Upper lobe of left lung (tissue), 6 donors: Measurements from ENCODE around the gene RAB27B. TPM values are rescaled to one million over a fixed set of nuclear protein-coding genes. Genes with fewer than 3 reads are reported as not detected.

Experiments
- ATAC-seq, 2 donors: fragments of 200-7000 bp; cut with Tn5 transposase; one replicate each; pipeline ENCODE4 v1.9.1; 2022; ENCODE audit warnings: mild to moderate bottlenecking in 2 of 2, moderate library complexity in 2 of 2; ENCODE audit not compliant: low FRiP score in 2 of 2
- DNase-seq, 2 donors: peaks; one replicate each; pipeline ENCODE4 v3.0.0-alpha.2; 2019 to 2020
- H3K27ac ChIP-seq, 4 donors: fragments of 200-600 bp; sonication (generic); one replicate each; pipeline ENCODE4 v1.5.1; 2016 to 2019
- H3K27me3 ChIP-seq, 4 donors: fragments of 200-600 bp; sonication (generic); one replicate each; pipeline ENCODE4 v1.5.1; 2017 to 2019
- H3K36me3 ChIP-seq, 4 donors: fragments of 200-600 bp; sonication (generic); one replicate each; pipeline ENCODE4 v1.5.1; 2016 to 2019
- H3K4me1 ChIP-seq, 4 donors: fragments of 200-600 bp; sonication (generic); one replicate each; pipeline ENCODE4 v1.5.1; 2018 to 2019
- H3K4me3 ChIP-seq, 4 donors: fragments of 200-600 bp; sonication (generic); one replicate each; pipeline ENCODE4 v1.5.1; 2017 to 2019; ENCODE audit warnings: mild to moderate bottlenecking in 2 of 4, moderate library complexity in 1 of 4
- H3K9me3 ChIP-seq, 4 donors: fragments of 200-600 bp; sonication (generic); one replicate each; pipeline ENCODE4 v1.5.1; 2018 to 2019
- CTCF ChIP-seq, 6 experiments: fragments of 450-650 bp in 4 of 6; fragments of 200-600 bp in 2 of 6; sonication (generic) in 2 of 6; IDR thresholded peaks; one replicate each; pipeline ENCODE4 v1.5.1; 2016 to 2019; ENCODE audit warnings: antibody characterized with exemption in 6 of 6
- EP300 ChIP-seq, 4 donors: sonication (generic); formaldehyde crosslinking; IDR thresholded peaks; one replicate each; pipeline ENCODE4 v1.5.1; 2017; ENCODE audit warnings: antibody characterized with exemption in 4 of 4, control low read depth in 2 of 4
- POLR2A ChIP-seq, 4 donors: fragments of 450-650 bp; IDR thresholded peaks; one replicate each; pipeline ENCODE4 v1.5.1; 2016 to 2017; ENCODE audit warnings: antibody characterized with exemption in 4 of 4, mild to moderate bottlenecking in 2 of 4
- POLR2AphosphoS5 ChIP-seq, 2 donors: sonication (generic); formaldehyde crosslinking; IDR thresholded peaks; one replicate each; pipeline ENCODE4 v1.5.1; 2017; ENCODE audit warnings: antibody characterized with exemption in 2 of 2
- WGBS, 2 donors: methylation state at CpG; one replicate each; pipeline ENCODE4 v1.1.5; 2017 to 2018; 5-methylcytosine and 5-hydroxymethylcytosine counted together
- total RNA-seq, 6 donors: library from RNA; depleted of rRNA in 4 of 6; stranded (reverse); fragments of >200 nt in 4 of 6; gene quantifications; one replicate each; pipeline versions ENCODE4 v1.1.0 to v1.2.1, GENCODE V29; 2016 to 2021
- donor health status: DM: no; HTN: no; CAD: no; lungs with moderate emphysema.
- donor health status: DM: no; HTN: yes; CAD: no; lungs with severe emphysema.

Gene RAB27B
- total RNA-seq, 6 donors from 2014 or later: 4.2 to 28.1 (median 17.1) TPM

- Histone ChIP-seq H3K4me3 (no peak overlapping the region), H3K27me3 (no peaks in the 10 kb centered on the region), H3K27ac (no peak overlapping the region), H3K36me3 (no peaks in the 10 kb centered on the region), H3K4me1 (peaks cover 0 to 9% (median 3%) of the 10 kb centered on the region in 4 donors), H3K9me3 (no peaks in the 10 kb centered on the region)
- 65 to 66% methylated on average over 2 of the region's 2 CpGs for WGBS, 2 donors
- TF ChIP-seq POLR2AphosphoS5 (IDR thresholded peaks at IDR 0.05) (no peak), CTCF (IDR thresholded peaks at IDR 0.05) (no peak), EP300 (IDR thresholded peaks at IDR 0.05) (no peak), POLR2A (IDR thresholded peaks at IDR 0.05) (no peak)
- no peak for ATAC-seq
- DNase-seq: no peak
Observed at GRCh38 chr18:54856105-54856646, 27.9 kb downstream of the RAB27B start.

GRCh38 chr18:54857499-54857898, 29.2 kb downstream of the RAB27B start:
- Histone ChIP-seq H3K4me3 (no peak overlapping the region), H3K36me3 (no peaks in the 10 kb centered on the region), H3K9me3 (no peaks in the 10 kb centered on the region), H3K27me3 (no peaks in the 10 kb centered on the region), H3K4me1 (peaks cover 0 to 3% (median under 1%) of the 10 kb centered on the region in 4 donors), H3K27ac (no peak overlapping the region)
- DNase-seq (no peak), ATAC-seq (no peak)
- TF ChIP-seq EP300 (IDR thresholded peaks at IDR 0.05) (no peak), POLR2A (IDR thresholded peaks at IDR 0.05) (no peak), POLR2AphosphoS5 (IDR thresholded peaks at IDR 0.05) (no peak), CTCF (IDR thresholded peaks at IDR 0.05) (no peak)
- WGBS, 2 donors: 88 to 97% methylated on average over 3 of the region's 3 CpGs

- no peak overlapping the region for H3K4me3 ChIP-seq
- WGBS, 2 donors: 71% methylated on average over 9 of the region's 9 CpGs
- ATAC-seq: no peak
- no peak for DNase-seq
- no peak overlapping the region for H3K27ac ChIP-seq
- H3K9me3 ChIP-seq: no peaks in the 10 kb centered on the region
- TF ChIP-seq POLR2A (IDR thresholded peaks at IDR 0.05) (no peak), EP300 (IDR thresholded peaks at IDR 0.05) (no peak), CTCF (IDR thresholded peaks at IDR 0.05) (no peak), POLR2AphosphoS5 (IDR thresholded peaks at IDR 0.05) (no peak)
- no peaks in the 10 kb centered on the region for H3K27me3 ChIP-seq
- no peaks in the 10 kb centered on the region for H3K4me1 ChIP-seq
- H3K36me3 ChIP-seq: no peaks in the 10 kb centered on the region
Observed at GRCh38 chr18:54859667-54860421, 31.6 kb downstream of the RAB27B start.

GRCh38 chr18:54860941-54861340, 32.7 kb downstream of the RAB27B start:
- ATAC-seq: no peak
- DNase-seq: no peak
- no peak overlapping the region for H3K4me3 ChIP-seq
- H3K27me3 ChIP-seq: no peaks in the 10 kb centered on the region
- 48 to 60% methylated on average over 1 of the region's 1 CpG for WGBS, 2 donors
- H3K36me3 ChIP-seq: no peaks in the 10 kb centered on the region
- H3K9me3 ChIP-seq: no peaks in the 10 kb centered on the region
- no peaks in the 10 kb centered on the region for H3K4me1 ChIP-seq
- TF ChIP-seq EP300 (IDR thresholded peaks at IDR 0.05) (no peak), POLR2AphosphoS5 (IDR thresholded peaks at IDR 0.05) (no peak), POLR2A (IDR thresholded peaks at IDR 0.05) (no peak), CTCF (IDR thresholded peaks at IDR 0.05) (no peak)
- no peak overlapping the region for H3K27ac ChIP-seq

GRCh38 chr18:54867131-54867530, 38.9 kb downstream of the RAB27B start:
- H3K4me3 ChIP-seq: no peak overlapping the region
- H3K4me1 ChIP-seq: no peaks in the 10 kb centered on the region
- no peak for DNase-seq
- TF ChIP-seq POLR2AphosphoS5 (IDR thresholded peaks at IDR 0.05) (no peak), CTCF (IDR thresholded peaks at IDR 0.05) (no peak), EP300 (IDR thresholded peaks at IDR 0.05) (no peak), POLR2A (IDR thresholded peaks at IDR 0.05) (no peak)
- WGBS, 2 donors: 87 to 91% methylated on average over 5 of the region's 5 CpGs
- no peaks in the 10 kb centered on the region for H3K36me3 ChIP-seq
- H3K27ac ChIP-seq: no peak overlapping the region
- ATAC-seq: no peak
- H3K9me3 ChIP-seq: no peaks in the 10 kb centered on the region
- H3K27me3 ChIP-seq: no peaks in the 10 kb centered on the region
